NCI-H510A (cell line): Measurements from ENCODE around the gene SEC23IP.
"Not testable (repeated sequence)": the region's sequence is repeated elsewhere in the genome, so short reads cannot be mapped to it uniquely, and the experiment has no call there.

Experiments
- DNase-seq: peaks from one replicate; lab custom pipeline; 2025; lab: John Stamatoyannopoulos, UW

The SEC23IP gene

DNA sequence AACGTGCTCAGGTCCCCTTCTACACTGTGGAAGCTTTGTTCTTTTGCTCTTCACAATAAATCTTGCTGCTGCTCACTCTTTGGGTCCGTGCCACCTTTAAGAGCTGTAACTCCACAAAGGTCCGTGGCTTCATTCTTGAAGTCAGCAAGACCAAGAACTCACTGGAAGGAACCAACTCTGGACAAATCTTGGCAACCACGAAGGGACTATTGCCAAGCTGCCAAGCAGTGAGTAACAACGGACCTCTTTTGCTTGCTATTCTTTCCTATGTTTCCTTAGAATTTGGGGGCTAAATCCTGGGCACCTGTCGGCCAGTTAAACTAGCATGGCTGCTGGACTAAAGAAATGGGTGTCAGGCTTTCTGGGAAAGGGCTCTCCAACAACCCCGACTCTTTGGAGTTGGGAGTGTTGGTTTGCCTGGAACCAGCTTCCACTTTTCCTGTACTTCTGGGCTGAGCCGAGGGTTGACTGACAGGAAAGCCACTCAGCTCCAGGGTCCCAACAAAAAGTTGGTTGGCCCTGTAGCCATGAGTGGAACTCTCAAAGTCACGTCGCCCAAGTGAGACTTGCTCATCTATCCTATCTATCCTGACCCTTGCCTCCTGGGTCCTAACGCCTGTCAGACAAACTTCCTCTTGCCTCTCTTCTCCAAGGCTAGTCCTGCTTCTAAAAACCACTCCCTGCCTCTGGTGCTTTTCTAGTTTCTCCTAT is 8.5 kb upstream of the SEC23IP start:
- DNase-seq = not testable (repeated sequence)

GRCh38 chr10:119886070-119886469 is 6.5 kb upstream of the SEC23IP start:
- DNase-seq = not testable (repeated sequence)

GRCh38 chr10:119888715-119889114 is 3.8 kb upstream of the SEC23IP start:
- DNase-seq = not testable (repeated sequence)

- not testable (repeated sequence) for DNase-seq
These were observed 3.3 kb upstream of the SEC23IP start for GRCh38 chr10:119889201-119889600.

DNA sequence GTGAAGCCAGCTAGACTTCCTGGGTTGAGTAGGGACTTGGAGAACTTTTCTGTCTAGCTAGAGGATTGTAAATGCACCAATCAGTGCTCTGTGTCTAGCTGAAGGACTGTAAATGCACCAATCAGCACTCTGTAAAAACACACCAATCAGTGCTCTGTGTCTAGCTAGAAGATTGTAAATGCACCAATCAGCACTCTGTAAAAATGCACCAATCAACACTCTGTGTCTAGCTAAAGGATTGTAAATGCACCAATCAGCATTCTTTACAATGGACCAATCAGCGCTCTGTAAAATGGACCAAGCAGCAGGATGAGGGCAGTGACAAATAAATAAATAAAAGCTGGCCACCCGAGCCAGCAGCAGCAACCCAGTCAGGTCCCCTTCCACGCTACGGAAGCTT is 2.2 kb upstream of the SEC23IP start:
- not testable (repeated sequence) for DNase-seq

DNA sequence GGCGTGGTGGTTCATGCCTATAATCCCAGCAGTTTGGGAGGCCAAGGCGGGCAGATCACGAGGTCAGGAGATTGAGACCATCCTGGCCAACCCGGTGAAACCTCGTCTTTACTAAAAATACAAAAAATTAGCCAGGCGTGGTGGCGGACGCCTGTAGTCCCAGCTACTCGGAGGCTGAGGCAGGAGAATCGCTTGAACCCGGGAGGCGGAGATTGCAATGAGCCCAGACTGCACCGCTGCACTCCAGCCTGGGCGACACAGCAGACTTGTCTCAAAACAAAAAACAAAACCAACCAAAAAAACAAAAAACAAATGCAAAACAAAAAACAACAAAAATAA is 712 bp upstream of the SEC23IP start:
- not testable (repeated sequence) for DNase-seq

DNA sequence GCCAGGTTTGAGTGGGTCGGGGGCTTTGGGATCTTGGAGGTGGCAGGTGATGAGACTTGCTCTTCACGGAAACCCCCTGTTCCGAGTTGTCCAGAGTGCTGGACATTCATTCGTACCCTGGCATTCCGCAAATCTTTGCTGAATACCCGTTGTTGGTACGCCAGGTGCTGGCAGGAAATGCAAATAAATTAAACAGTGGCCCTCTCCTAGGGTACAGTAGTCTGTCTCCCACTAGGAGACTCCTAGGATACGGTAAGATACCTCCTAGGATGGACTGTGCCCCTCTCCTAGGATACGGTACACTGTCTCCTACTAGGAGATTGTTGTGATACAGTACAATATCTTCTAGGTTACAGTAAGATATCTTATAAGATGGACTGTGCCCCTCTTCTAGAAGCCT is 544 bp downstream of the SEC23IP start:
- no peak for DNase-seq

GRCh38 chr10:119893845-119894427 is 1.4 kb downstream of the SEC23IP start:
- no peak for DNase-seq

DNA sequence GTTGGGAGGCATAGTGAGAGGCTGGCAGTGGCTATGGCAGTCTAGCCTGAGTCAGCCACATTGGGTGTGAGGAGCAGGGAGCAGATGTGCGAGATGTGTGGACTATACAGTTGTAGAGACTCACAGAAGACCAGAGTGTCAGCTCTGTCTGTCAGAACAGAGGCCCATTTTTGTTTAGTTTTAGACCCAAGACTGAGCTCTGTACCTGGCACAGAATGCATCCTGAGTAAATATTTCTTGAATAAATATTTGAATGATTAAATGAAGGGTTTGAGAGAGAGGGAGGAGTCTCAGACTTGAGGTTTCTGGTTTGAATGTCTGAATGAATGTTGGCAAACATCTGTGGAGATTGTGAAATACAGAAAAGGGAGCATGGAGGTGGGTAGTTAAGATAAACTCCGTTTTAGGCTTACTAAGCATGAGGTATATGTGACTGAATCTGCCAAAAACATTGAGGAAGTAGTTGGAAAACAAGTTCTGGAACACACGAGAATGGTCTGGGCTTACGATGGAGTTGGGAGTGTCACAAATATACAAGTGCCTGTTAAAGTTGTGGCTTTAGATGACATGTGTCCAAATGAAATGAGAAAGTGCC is 3.6 kb downstream of the SEC23IP start:
- no peak for DNase-seq

DNA sequence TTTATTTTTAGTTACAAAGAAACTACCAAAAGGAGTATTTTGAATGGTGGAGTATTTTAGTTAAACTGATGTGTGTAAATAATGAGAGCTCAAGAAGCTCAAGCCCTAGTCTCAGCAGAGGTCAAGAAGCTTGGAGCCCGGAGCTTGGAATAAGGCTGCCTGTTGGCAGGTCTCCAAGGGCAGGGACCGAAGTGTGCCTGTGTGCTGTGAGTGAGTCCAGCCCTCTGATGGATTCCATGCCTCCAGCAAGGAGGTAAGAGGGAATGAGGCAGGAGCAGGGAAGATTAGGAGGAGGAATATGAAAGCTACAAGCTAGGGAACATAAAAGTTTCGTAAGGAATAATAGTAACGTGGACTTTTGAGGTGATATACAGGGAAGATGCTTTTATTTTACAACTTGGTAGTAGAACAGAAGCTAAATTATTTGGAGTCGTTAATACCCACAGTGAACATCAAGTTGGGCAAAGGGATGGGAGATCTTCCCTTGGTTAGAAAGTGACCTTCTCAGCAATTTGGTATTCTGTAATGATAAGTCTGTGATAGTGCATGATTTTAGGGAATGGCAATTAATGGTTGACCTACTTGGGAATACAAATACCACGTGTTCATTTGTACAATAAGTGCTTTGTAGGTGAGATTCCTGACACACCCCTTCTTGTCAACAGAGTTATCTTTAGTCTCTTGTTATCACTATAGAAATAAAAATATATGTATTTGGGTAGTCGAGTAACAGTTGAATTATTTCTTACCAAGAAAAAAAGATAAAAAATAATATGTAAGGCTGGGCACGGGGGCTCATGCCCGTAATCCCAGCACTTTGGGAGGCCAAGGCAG is 4.6 kb downstream of the SEC23IP start:
- DNase-seq = no peak

DNA sequence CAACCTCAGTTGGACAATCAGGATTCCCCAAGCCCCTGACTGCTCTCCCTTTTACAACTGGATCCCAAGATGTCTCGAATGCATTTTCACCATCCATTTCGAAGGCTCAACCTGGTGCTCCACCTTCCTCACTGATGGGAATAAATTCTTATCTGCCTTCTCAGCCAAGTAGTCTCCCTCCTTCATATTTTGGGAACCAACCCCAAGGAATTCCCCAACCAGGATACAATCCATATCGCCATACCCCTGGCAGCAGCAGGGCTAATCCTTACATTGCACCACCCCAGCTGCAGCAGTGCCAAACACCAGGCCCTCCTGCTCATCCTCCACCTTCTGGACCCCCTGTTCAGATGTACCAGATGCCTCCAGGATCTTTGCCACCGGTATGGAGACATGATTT is 6.0 kb downstream of the SEC23IP start:
- no peak for DNase-seq

GRCh38 chr10:119903946-119904666 is 11.6 kb downstream of the SEC23IP start:
- DNase-seq = no peak

DNA sequence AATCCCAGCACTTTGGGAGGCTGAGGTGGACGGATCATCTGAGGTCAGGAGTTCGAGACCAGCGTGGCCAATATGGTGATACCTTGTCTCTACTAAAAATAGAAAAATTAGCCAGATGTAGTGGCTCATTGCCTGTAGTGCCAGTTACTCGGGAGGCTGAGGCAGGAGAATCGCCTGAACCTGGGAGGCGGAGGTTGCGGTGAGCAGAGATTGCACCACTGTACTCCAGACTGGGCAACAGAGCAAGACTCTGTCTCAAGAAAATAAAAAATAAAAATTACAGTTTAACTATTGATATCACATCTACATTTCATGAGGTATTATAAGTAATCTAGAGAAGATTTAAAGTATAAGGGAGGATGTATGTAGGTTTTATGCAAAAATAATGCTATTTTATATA is 15.2 kb downstream of the SEC23IP start:
- DNase-seq = not testable (repeated sequence)

- DNase-seq = no peak
These were observed 15.6 kb downstream of the SEC23IP start for GRCh38 chr10:119908166-119908565.

DNA sequence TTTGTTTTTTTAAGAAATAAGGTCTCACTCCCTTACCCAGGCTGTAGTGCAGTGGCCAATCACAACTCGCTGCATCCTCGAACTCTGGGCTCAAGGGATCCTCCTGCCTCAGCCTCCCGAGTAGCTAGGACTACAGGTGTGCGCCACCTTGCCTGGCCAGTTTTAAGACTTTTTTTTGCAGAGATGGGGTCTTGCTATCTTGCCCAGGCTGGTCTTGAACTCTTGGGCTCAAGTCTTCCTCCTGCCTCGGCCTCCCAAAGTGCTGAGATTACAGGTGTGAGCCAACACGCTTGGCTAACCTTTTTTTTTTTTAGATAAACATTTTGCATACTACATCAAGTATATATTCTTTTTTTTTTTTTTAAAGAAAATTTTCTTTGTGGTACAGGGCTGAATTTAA is 18.2 kb downstream of the SEC23IP start:
- DNase-seq = no peak

DNA sequence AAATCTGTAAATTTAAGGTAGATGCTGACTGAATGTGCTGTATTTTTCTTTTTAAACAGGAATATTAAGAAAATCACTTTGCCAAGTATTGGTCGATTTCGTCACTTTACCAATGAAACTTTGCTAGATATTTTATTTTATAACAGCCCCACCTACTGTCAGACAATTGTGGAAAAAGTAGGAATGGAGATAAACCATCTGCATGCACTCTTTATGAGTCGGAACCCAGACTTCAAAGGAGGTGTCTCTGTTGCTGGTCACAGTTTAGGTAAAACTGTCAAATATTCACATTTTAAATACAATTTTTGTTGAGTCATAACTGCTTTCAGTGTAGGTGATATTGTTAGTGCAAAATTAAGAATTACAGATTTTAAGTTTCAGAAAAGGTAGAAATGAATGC is 25.2 kb downstream of the SEC23IP start:
- DNase-seq = no peak

DNA sequence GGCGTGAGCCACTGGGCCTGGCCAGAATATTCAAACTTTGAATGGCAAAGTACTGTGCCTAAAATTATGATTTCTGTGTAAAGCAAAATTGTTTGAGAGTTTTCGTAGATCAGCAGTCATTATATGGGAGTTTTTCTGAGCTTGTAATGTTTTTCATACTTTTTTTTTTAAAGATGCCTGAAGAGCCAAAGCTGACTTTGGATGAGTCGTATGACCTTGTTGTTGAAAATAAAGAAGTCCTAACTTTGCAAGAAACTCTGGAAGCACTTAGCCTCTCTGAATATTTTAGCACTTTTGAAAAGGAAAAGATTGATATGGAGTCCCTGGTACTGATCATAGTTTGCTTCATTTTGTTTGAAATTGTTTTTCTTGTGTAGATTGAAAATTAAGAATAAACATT is 26.7 kb downstream of the SEC23IP start:
- DNase-seq = no peak

- no peak for DNase-seq
These were observed 27.3 kb downstream of the SEC23IP start for GRCh38 chr10:119919826-119920225.

GRCh38 chr10:119928411-119928810 is 35.9 kb downstream of the SEC23IP start:
- DNase-seq = no peak

GRCh38 chr10:119931871-119932270 is 39.3 kb downstream of the SEC23IP start:
- no peak for DNase-seq

DNA sequence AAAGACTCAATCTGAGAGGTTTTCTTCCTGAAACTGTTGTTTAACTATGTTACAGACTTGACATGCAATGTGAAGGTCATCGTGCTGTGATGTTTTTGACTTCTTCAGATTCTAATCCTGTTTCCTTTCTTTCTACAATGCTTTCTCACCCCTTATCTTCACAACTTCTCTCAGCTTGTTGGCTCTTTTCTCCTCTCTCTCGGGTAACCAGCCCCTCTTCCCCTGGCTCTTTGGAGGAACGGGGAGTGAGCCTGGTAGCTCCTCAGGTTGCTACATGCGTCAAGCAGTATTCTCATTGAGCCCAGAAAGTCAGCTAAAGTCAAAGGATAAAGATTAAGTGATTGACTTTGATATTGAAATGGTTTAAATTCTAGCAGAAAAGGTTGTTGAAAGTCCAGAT is 40.1 kb downstream of the SEC23IP start:
- no peak for DNase-seq

- no peak for DNase-seq
These were observed 40.6 kb downstream of the SEC23IP start for GRCh38 chr10:119933179-119933578.
